ENCODE results near the gene RNF207.
A peak's percentile ranks its signal among the peaks of the same experiment; 100 is the strongest.

DNA sequence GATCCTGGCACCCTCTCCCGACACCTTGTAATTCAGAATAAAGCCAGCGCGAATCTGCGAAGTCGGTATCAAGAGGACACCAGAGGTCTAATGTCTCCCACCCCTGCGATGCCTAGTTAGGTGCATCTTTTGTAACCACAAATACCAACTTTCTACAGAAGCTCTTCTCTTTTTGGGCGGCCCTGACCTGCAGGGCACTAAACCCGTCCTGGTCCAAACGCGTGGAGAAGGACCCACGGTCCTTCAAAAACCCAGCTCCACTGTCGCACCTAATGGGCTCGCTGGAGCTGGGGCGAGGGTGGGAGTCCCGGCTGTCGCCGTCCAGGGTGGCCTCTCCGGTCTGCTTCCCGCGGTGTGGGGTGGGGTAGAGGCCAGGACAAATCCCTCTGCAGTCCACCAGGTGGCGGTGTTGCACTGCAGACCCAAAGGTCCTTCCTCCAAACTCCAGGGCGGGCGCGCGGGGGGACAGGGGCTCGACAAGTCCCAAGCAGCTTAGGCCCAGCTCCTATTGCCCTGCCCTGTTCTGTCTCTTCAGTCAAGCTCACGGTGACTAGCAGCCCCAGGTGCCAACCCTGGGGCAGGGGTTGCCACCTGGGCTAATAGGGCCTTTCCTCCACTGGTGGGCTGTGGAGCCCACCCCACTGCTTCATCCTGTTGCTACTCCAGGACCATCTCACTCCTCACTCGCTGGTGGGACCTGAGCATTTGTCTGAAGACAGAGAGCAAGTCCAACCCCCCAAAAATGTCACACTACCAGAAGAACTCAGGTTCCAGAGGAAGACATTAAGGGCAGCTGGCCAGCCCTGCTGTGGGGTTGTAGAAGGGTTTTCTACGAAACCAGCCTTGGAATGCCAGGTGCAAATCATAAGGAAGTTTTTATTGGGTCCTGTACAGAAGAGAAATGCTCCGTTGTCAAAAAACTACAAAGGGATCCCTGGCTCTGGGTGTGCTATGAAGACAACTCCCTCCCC, 40.9 kb downstream of the RNF207 start:
- TF ChIP-seq, protein P1, sequence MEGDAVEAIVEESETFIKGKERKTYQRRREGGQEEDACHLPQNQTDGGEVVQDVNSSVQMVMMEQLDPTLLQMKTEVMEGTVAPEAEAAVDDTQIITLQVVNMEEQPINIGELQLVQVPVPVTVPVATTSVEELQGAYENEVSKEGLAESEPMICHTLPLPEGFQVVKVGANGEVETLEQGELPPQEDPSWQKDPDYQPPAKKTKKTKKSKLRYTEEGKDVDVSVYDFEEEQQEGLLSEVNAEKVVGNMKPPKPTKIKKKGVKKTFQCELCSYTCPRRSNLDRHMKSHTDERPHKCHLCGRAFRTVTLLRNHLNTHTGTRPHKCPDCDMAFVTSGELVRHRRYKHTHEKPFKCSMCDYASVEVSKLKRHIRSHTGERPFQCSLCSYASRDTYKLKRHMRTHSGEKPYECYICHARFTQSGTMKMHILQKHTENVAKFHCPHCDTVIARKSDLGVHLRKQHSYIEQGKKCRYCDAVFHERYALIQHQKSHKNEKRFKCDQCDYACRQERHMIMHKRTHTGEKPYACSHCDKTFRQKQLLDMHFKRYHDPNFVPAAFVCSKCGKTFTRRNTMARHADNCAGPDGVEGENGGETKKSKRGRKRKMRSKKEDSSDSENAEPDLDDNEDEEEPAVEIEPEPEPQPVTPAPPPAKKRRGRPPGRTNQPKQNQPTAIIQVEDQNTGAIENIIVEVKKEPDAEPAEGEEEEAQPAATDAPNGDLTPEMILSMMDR (IDR thresholded peaks at IDR 0.05; ENCODE audit: control extremely low read depth in 1 of 3, insufficient read depth in 1 of 3, low read depth in 1 of 3, low read length in 3 of 3): peak in 2 of 3 experiments; percentile 92; a peak in 3 of 4 replicates
- TF ChIP-seq, protein P2, sequence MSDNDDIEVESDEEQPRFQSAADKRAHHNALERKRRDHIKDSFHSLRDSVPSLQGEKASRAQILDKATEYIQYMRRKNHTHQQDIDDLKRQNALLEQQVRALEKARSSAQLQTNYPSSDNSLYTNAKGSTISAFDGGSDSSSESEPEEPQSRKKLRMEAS (IDR thresholded peaks at IDR 0.05): no peak
